ENCODE data around the gene TENT5A.

TENT5A gene

DNA sequence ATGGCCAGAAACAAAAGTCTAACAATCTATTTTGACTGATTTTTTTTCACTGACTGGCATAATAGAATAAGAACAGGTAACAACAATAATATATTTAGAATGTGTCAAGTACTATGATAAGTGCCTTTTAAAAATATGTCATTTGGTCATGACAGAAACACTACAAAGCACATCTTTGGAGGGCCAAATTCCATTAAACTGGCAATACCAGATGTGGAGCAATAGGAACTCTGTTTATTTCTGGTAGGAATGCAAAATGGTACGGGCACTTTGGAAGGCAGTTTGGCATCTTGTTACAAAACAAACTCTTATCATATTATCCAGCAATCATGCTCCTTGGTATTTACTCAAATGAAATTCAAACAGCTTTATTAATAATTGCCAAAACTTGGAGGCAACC lies 39.3 kb downstream of the TENT5A start:
- DNase-seq (ENCODE audit: low spot score): no peak

GRCh38 chr6:81708113-81708699 lies 44.3 kb downstream of the TENT5A start:
- no peak for DNase-seq (ENCODE audit: low spot score)

DNA sequence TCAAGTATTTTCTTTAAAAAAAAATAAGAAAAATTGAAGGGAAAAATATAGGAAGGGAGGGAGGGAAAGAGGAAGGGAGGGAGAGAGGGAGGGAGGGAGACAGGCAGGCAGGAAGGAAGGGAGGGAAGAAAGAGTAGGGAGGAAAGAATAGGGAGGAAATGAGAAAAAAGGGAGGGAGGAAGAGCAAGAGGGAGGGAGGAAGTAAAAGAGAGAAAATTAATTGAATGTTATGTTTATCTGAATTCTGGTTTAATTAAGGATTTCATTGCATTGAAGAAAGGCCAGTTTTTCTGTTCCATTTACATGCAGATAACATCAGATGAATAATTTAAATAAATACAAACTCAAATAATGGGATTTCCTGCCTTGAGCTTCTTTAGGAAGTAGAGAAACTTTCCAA lies 47.8 kb downstream of the TENT5A start:
- DNase-seq (ENCODE audit: low spot score): no peak

DNA sequence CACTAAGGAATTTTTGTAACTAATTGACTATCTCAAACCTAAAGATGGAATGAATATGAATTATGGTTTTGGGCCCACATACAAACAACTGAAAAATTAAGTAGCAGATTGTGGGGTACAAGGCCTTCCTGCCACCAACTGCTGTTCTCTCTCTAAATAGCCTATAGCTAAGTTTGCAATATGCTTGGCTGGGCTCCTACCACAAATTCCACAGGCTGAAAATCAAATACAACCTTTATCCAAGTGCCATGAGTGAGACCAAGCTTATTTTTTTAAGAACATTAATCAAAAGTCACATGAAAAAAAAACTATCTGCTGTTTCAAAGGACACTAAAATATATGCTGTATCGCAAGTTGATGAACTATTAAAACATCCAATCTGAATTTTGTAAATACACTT lies 52.1 kb downstream of the TENT5A start:
- DNase-seq (ENCODE audit: low spot score): no peak

- DNase-seq (ENCODE audit: low spot score): no peak
Measured at GRCh38 chr6:81697559-81697958, 54.9 kb downstream of the TENT5A start.

GRCh38 chr6:81696524-81696923 lies 56.0 kb downstream of the TENT5A start:
- no peak for DNase-seq (ENCODE audit: low spot score)
